DND-41 (cell line): ENCODE measurements around the gene ANKRD13B.
A peak's percentile ranks its signal among the peaks of the same experiment; 100 is the strongest.

ENCODE experiments used
- ATAC-seq: fragments of 200-7000 bp; cut with Tn5 transposase; 3 replicates; pipeline ENCODE4 v1.9.1; 2021; ENCODE audit warnings: low read depth; ENCODE audit not compliant: insufficient read depth
- DNase-seq: peaks from one replicate; pipeline ENCODE4 v3.0.0-alpha.2; 2020
- H2AFZ ChIP-seq: 2 replicates; pipeline ENCODE4 v1.6.0; 2012; ENCODE audit warnings: low read depth, low read length
- H3K27ac ChIP-seq: 2 replicates; pipeline ENCODE4 v1.5.1; 2012; ENCODE audit warnings: low read length, inconsistent platforms
- H3K27me3 ChIP-seq: fragments of 200-600 bp; sonication (generic); 2 replicates; pipeline ENCODE4 v1.6.0; 2012; ENCODE audit warnings: low read length, mild to moderate bottlenecking, inconsistent platforms; ENCODE audit not compliant: insufficient read depth, poor library complexity
- H3K36me3 ChIP-seq: 2 replicates; pipeline ENCODE4 v1.5.1; 2012; ENCODE audit warnings: low read length, inconsistent platforms; ENCODE audit not compliant: insufficient read depth
- H3K4me1 ChIP-seq: 2 replicates; pipeline ENCODE4 v1.5.1; 2012; ENCODE audit warnings: mild to moderate bottlenecking, low read length; ENCODE audit not compliant: insufficient read depth
- H3K4me2 ChIP-seq: 2 replicates; pipeline ENCODE4 v1.6.0; 2012; ENCODE audit warnings: mild to moderate bottlenecking, moderate library complexity, low read length, inconsistent platforms; ENCODE audit not compliant: insufficient read depth
- H3K4me3 ChIP-seq, 2 experiments: fragments of 200-600 bp in 1 of 2; shearing (Covaris generic) in 1 of 2; 2 replicates each; pipeline ENCODE4 v1.5.1; 2012 to 2016; ENCODE audit warnings: inconsistent platforms in 2 of 2, low read length in 2 of 2, mild to moderate bottlenecking in 2 of 2, low read depth in 1 of 2, moderate library complexity in 1 of 2
- H3K79me2 ChIP-seq: 2 replicates; pipeline ENCODE4 v1.6.0; 2012; ENCODE audit warnings: low read length, inconsistent platforms; ENCODE audit not compliant: insufficient read depth
- H3K9ac ChIP-seq: 2 replicates; pipeline ENCODE4 v1.6.0; 2012; ENCODE audit warnings: low read depth, mild to moderate bottlenecking, inconsistent platforms, low read length, moderate library complexity
- H3K9me3 ChIP-seq: 2 replicates; pipeline ENCODE4 v1.5.1; 2012; ENCODE audit warnings: low read length, moderate library complexity, mild to moderate bottlenecking, inconsistent platforms; ENCODE audit not compliant: insufficient read depth, severe bottlenecking
- H4K20me1 ChIP-seq: 2 replicates; pipeline ENCODE4 v1.6.0; 2012; ENCODE audit warnings: low read length; ENCODE audit not compliant: insufficient read depth
- EZH2 ChIP-seq: IDR thresholded peaks from 3 replicates; pipeline ENCODE4 v1.6.1; 2012; ENCODE audit warnings: borderline replicate concordance, low read depth, mild to moderate bottlenecking, moderate library complexity, low read length, inconsistent platforms; ENCODE audit not compliant: severe bottlenecking
- TF ChIP-seq, protein P1 (sequence below): IDR thresholded peaks from 2 replicates; pipeline ENCODE4 v1.5.1; 2012; ENCODE audit warnings: borderline replicate concordance, low read length, moderate library complexity, mild to moderate bottlenecking; ENCODE audit not compliant: poor library complexity, severe bottlenecking; ENCODE audit errors: extremely low read depth

The ANKRD13B gene

DNA sequence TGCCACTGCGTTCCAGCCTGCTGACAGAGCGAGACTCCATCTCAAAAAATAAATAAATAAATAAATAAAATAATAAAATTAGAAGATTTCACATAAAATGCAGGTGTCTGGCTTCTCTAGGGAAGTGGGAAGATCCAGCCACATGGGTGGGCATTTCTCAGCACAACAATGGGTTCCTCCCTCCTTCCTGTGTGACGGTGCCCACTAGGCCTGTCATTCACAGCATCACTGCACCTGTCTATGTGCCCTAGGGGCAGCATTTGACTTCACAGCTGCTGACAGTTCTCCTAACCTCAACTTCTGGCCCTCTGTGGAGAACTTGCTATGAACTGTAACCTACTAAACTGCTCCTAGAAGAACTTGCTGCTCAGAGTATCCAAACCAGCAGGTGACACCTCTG lies 29.1 kb upstream of the ANKRD13B start:
- no peaks in the 10 kb centered on the region for H3K9me3 ChIP-seq
- no peak overlapping the region for H3K9ac ChIP-seq
- DNase-seq (peak; percentile 36), ATAC-seq (no peak)
- TF ChIP-seq EZH2: no peak
- TF ChIP-seq, protein P1, sequence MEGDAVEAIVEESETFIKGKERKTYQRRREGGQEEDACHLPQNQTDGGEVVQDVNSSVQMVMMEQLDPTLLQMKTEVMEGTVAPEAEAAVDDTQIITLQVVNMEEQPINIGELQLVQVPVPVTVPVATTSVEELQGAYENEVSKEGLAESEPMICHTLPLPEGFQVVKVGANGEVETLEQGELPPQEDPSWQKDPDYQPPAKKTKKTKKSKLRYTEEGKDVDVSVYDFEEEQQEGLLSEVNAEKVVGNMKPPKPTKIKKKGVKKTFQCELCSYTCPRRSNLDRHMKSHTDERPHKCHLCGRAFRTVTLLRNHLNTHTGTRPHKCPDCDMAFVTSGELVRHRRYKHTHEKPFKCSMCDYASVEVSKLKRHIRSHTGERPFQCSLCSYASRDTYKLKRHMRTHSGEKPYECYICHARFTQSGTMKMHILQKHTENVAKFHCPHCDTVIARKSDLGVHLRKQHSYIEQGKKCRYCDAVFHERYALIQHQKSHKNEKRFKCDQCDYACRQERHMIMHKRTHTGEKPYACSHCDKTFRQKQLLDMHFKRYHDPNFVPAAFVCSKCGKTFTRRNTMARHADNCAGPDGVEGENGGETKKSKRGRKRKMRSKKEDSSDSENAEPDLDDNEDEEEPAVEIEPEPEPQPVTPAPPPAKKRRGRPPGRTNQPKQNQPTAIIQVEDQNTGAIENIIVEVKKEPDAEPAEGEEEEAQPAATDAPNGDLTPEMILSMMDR: no peak
- peaks cover 15% of the 10 kb centered on the region for H3K36me3 ChIP-seq
- peaks cover 23% of the 10 kb centered on the region for H3K79me2 ChIP-seq
- peaks cover 15% of the 10 kb centered on the region for H4K20me1 ChIP-seq
- no peak overlapping the region for H3K27ac ChIP-seq
- no peak overlapping the region for H3K4me2 ChIP-seq
- H3K27me3 ChIP-seq: peaks cover 9% of the 10 kb centered on the region
- no peak overlapping the region for H3K4me3 ChIP-seq
- peaks cover 36% of the 10 kb centered on the region for H3K4me1 ChIP-seq
- H2AFZ ChIP-seq: no peak overlapping the region

DNA sequence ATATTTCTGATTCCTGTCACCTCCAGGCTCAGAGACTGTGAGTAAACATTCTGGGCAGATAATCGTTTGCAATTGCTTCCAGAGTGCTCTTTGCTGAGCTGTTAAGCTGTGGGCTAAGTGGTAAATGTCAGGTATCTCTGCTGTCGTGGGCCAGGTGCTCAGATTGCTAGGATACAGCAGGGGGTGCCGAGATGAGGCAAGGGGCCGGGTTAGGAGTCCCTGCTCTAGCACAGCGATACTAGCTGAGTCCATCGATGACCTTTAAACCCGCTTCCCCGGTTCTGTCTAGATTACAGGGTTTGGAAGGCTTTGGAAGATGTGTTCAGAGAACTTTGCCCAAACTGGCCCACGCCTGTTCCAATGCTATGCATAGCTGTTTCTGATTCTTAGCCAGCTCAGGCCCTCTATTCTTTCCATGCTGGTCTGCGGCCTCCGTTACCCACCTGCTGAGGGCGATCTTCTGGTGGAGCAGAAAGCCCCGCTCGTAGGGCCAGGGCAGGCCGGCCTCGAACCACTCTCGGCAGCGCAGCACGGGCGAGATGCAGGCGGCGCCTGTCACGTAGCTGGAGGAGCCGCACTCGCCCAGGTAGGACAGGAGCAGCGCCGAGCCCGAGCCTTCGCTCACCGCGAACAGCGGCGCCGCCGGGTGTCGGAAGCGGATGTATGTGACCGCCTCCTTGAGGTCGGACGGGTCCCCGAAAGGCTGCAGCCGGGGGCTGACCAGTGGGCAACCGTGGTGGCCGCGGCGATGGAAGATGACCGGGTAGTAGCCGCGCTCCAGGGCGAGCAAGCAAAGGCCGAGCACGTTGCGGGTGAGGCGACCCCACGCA lies 27.1 kb upstream of the ANKRD13B start:
- Histone ChIP-seq H3K27ac (peak overlapping the region; percentile 7; the same call in 1 of the 2 replicates), H4K20me1 (peaks cover 20% of the 10 kb centered on the region), H2AFZ (peak overlapping the region; percentile 72), H3K4me3 (peak overlapping the region; percentile 24 to 84; a peak in 3 of 4 replicates), H3K4me2 (peak overlapping the region; percentile 96), H3K27me3 (peaks cover 9% of the 10 kb centered on the region), H3K9me3 (no peaks in the 10 kb centered on the region), H3K4me1 (peaks cover 54% of the 10 kb centered on the region), H3K9ac (peak overlapping the region; percentile 92), H3K36me3 (peaks cover 20% of the 10 kb centered on the region), H3K79me2 (peaks cover 38% of the 10 kb centered on the region)
- DNase-seq (peak; percentile 48), ATAC-seq (0 out of 3 replicates have a peak, but pooled peaks have one; percentile 2)
- peak; percentile 48 for TF ChIP-seq EZH2
- TF ChIP-seq, protein P1: peak; percentile 54

- Histone ChIP-seq H3K27me3 (peaks cover 9% of the 10 kb centered on the region), H3K4me2 (peak within 1 kb of the TSS; percentile 96), H4K20me1 (peaks cover 25% of the 10 kb centered on the region), H3K36me3 (peaks cover 23% of the 10 kb centered on the region), H3K9ac (peak within 1 kb of the TSS; percentile 92), H2AFZ (peak within 1 kb of the TSS; percentile 72), H3K4me3 (peak within 1 kb of the TSS; percentile 46 to 84), H3K9me3 (no peaks in the 10 kb centered on the region), H3K27ac (peak within 1 kb of the TSS; percentile 95), H3K79me2 (peaks cover 38% of the 10 kb centered on the region), H3K4me1 (peaks cover 54% of the 10 kb centered on the region)
- TF ChIP-seq EZH2: peak; percentile 37
- TF ChIP-seq, protein P1: no peak
- DNase-seq (peak; percentile 64), ATAC-seq (peak; percentile 23)
These were observed 26.2 kb upstream of the ANKRD13B start, which contains the start of gene ABHD15 for GRCh38 chr17:29566473-29567303. Gene ABHD15, minus strand, starts transcription at chr17:29567037. Its CDS starts 71 bp downstream, at chr17:29566966.
